Measurements from ENCODE around the gene ANKRD63.

ANKRD63 gene

GRCh38 chr15:40252141-40252437 is 30.8 kb downstream of the ANKRD63 start:
- H3K4me1 ChIP-seq (ENCODE audit: control insufficient read depth in 1 of 2, insufficient read depth in 2 of 2, low read length in 2 of 2), result peaks cover 8 to 9% of the 10 kb centered on the region in 2 donors
- no peaks in the 10 kb centered on the region for H3K9me3 ChIP-seq (ENCODE audit: control insufficient read depth in 1 of 2, low read length in 2 of 2)
- H3K27ac ChIP-seq (ENCODE audit: low read depth, low read length), result no peak overlapping the region
- H3K36me3 ChIP-seq (ENCODE audit: control insufficient read depth in 1 of 2, insufficient read depth in 2 of 2, low read length in 2 of 2), result no peaks in the 10 kb centered on the region
- H3K9ac ChIP-seq (ENCODE audit: low read depth in 1 of 2, low read length in 2 of 2), result no peak overlapping the region
- H3K27me3 ChIP-seq (ENCODE audit: control insufficient read depth in 1 of 2, insufficient read depth in 2 of 2, low read length in 2 of 2), result peaks cover 3 to 6% of the 10 kb centered on the region in 2 donors
- H3K4me3 ChIP-seq (ENCODE audit: low read depth in 1 of 2, low read length in 2 of 2), result peak overlapping the region; percentile 68 to 78

- H3K27me3 ChIP-seq (ENCODE audit: control insufficient read depth in 1 of 2, insufficient read depth in 2 of 2, low read length in 2 of 2), result peaks cover 3 to 6% of the 10 kb centered on the region in 2 donors
- H3K4me1 ChIP-seq (ENCODE audit: control insufficient read depth in 1 of 2, insufficient read depth in 2 of 2, low read length in 2 of 2), result peaks cover 8 to 9% of the 10 kb centered on the region in 2 donors
- H3K36me3 ChIP-seq (ENCODE audit: control insufficient read depth in 1 of 2, insufficient read depth in 2 of 2, low read length in 2 of 2), result no peaks in the 10 kb centered on the region
- H3K9me3 ChIP-seq (ENCODE audit: control insufficient read depth in 1 of 2, low read length in 2 of 2), result no peaks in the 10 kb centered on the region
- no peak overlapping the region for H3K9ac ChIP-seq (ENCODE audit: low read depth in 1 of 2, low read length in 2 of 2)
- H3K27ac ChIP-seq (ENCODE audit: low read depth, low read length), result no peak overlapping the region
- no peak overlapping the region for H3K4me3 ChIP-seq (ENCODE audit: low read depth in 1 of 2, low read length in 2 of 2)
These were observed 31.3 kb downstream of the ANKRD63 start for GRCh38 chr15:40251486-40252140.

GRCh38 chr15:40250771-40251483 is 31.9 kb downstream of the ANKRD63 start:
- Histone ChIP-seq H3K4me3 (ENCODE audit: low read depth in 1 of 2, low read length in 2 of 2) (no peak overlapping the region), H3K9ac (ENCODE audit: low read depth in 1 of 2, low read length in 2 of 2) (no peak overlapping the region), H3K27ac (ENCODE audit: low read depth, low read length) (no peak overlapping the region)

GRCh38 chr15:40250304-40250656 is 32.6 kb downstream of the ANKRD63 start:
- Histone ChIP-seq H3K36me3 (ENCODE audit: control insufficient read depth in 1 of 2, insufficient read depth in 2 of 2, low read length in 2 of 2) (no peaks in the 10 kb centered on the region), H3K9ac (ENCODE audit: low read depth in 1 of 2, low read length in 2 of 2) (no peak overlapping the region), H3K27ac (ENCODE audit: low read depth, low read length) (no peak overlapping the region), H3K27me3 (ENCODE audit: control insufficient read depth in 1 of 2, insufficient read depth in 2 of 2, low read length in 2 of 2) (peaks cover 3 to 6% of the 10 kb centered on the region in 2 donors), H3K4me1 (ENCODE audit: control insufficient read depth in 1 of 2, insufficient read depth in 2 of 2, low read length in 2 of 2) (peaks cover 8 to 9% of the 10 kb centered on the region in 2 donors), H3K9me3 (ENCODE audit: control insufficient read depth in 1 of 2, low read length in 2 of 2) (no peaks in the 10 kb centered on the region), H3K4me3 (ENCODE audit: low read depth in 1 of 2, low read length in 2 of 2) (no peak overlapping the region)

More at GRCh38 chr15:40250771-40251483, 31.9 kb downstream of the ANKRD63 start:
- Histone ChIP-seq H3K27me3 (ENCODE audit: control insufficient read depth in 1 of 2, insufficient read depth in 2 of 2, low read length in 2 of 2) (peaks cover 3 to 6% of the 10 kb centered on the region in 2 donors), H3K9me3 (ENCODE audit: control insufficient read depth in 1 of 2, low read length in 2 of 2) (no peaks in the 10 kb centered on the region), H3K36me3 (ENCODE audit: control insufficient read depth in 1 of 2, insufficient read depth in 2 of 2, low read length in 2 of 2) (no peaks in the 10 kb centered on the region), H3K4me1 (ENCODE audit: control insufficient read depth in 1 of 2, insufficient read depth in 2 of 2, low read length in 2 of 2) (peaks cover 8 to 9% of the 10 kb centered on the region in 2 donors)

GRCh38 chr15:40249477-40250303 is 33.2 kb downstream of the ANKRD63 start:
- Histone ChIP-seq H3K9me3 (ENCODE audit: control insufficient read depth in 1 of 2, low read length in 2 of 2) (no peaks in the 10 kb centered on the region), H3K4me3 (ENCODE audit: low read depth in 1 of 2, low read length in 2 of 2) (no peak overlapping the region), H3K27ac (ENCODE audit: low read depth, low read length) (no peak overlapping the region), H3K36me3 (ENCODE audit: control insufficient read depth in 1 of 2, insufficient read depth in 2 of 2, low read length in 2 of 2) (no peaks in the 10 kb centered on the region), H3K27me3 (ENCODE audit: control insufficient read depth in 1 of 2, insufficient read depth in 2 of 2, low read length in 2 of 2) (peaks cover 3 to 6% of the 10 kb centered on the region in 2 donors), H3K4me1 (ENCODE audit: control insufficient read depth in 1 of 2, insufficient read depth in 2 of 2, low read length in 2 of 2) (peaks cover 8 to 9% of the 10 kb centered on the region in 2 donors), H3K9ac (ENCODE audit: low read depth in 1 of 2, low read length in 2 of 2) (no peak overlapping the region)

- no peak overlapping the region for H3K4me3 ChIP-seq (ENCODE audit: low read depth in 1 of 2, low read length in 2 of 2)
- peaks cover 0 to 2% of the 10 kb centered on the region in 2 donors for H3K27me3 ChIP-seq (ENCODE audit: control insufficient read depth in 1 of 2, insufficient read depth in 2 of 2, low read length in 2 of 2)
- H3K27ac ChIP-seq (ENCODE audit: low read depth, low read length), result no peak overlapping the region
- H3K4me1 ChIP-seq (ENCODE audit: control insufficient read depth in 1 of 2, insufficient read depth in 2 of 2, low read length in 2 of 2), result peaks cover 3% of the 10 kb centered on the region in 2 donors
- no peaks in the 10 kb centered on the region for H3K36me3 ChIP-seq (ENCODE audit: control insufficient read depth in 1 of 2, insufficient read depth in 2 of 2, low read length in 2 of 2)
- H3K9me3 ChIP-seq (ENCODE audit: control insufficient read depth in 1 of 2, low read length in 2 of 2), result no peaks in the 10 kb centered on the region
- H3K9ac ChIP-seq (ENCODE audit: low read depth in 1 of 2, low read length in 2 of 2), result no peak overlapping the region
These were observed 34.7 kb downstream of the ANKRD63 start for GRCh38 chr15:40248006-40248783.

- H3K9me3 ChIP-seq (ENCODE audit: control insufficient read depth in 1 of 2, low read length in 2 of 2), result no peaks in the 10 kb centered on the region
- H3K4me1 ChIP-seq (ENCODE audit: control insufficient read depth in 1 of 2, insufficient read depth in 2 of 2, low read length in 2 of 2), result no peaks in the 10 kb centered on the region
- no peaks in the 10 kb centered on the region for H3K36me3 ChIP-seq (ENCODE audit: control insufficient read depth in 1 of 2, insufficient read depth in 2 of 2, low read length in 2 of 2)
- no peak overlapping the region for H3K9ac ChIP-seq (ENCODE audit: low read depth in 1 of 2, low read length in 2 of 2)
- H3K27ac ChIP-seq (ENCODE audit: low read depth, low read length), result no peak overlapping the region
- H3K4me3 ChIP-seq (ENCODE audit: low read depth in 1 of 2, low read length in 2 of 2), result no peak overlapping the region
- H3K27me3 ChIP-seq (ENCODE audit: control insufficient read depth in 1 of 2, insufficient read depth in 2 of 2, low read length in 2 of 2), result no peaks in the 10 kb centered on the region
These were observed 35.4 kb downstream of the ANKRD63 start for GRCh38 chr15:40247406-40247971.

- Histone ChIP-seq H3K9me3 (ENCODE audit: control insufficient read depth in 1 of 2, low read length in 2 of 2) (no peaks in the 10 kb centered on the region), H3K4me3 (ENCODE audit: low read depth in 1 of 2, low read length in 2 of 2) (no peak overlapping the region), H3K9ac (ENCODE audit: low read depth in 1 of 2, low read length in 2 of 2) (no peak overlapping the region), H3K27ac (ENCODE audit: low read depth, low read length) (no peak overlapping the region), H3K36me3 (ENCODE audit: control insufficient read depth in 1 of 2, insufficient read depth in 2 of 2, low read length in 2 of 2) (no peaks in the 10 kb centered on the region), H3K27me3 (ENCODE audit: control insufficient read depth in 1 of 2, insufficient read depth in 2 of 2, low read length in 2 of 2) (no peaks in the 10 kb centered on the region), H3K4me1 (ENCODE audit: control insufficient read depth in 1 of 2, insufficient read depth in 2 of 2, low read length in 2 of 2) (no peaks in the 10 kb centered on the region)
These were observed 36.2 kb downstream of the ANKRD63 start for GRCh38 chr15:40246496-40247280.

Measured in duodenal mucosa (tissue), 2 donors.